NB4 (cell line): ENCODE data around the gene ROR2.

Source experiments
- MYC ChIP-seq: IDR thresholded peaks from 2 replicates; pipeline ENCODE4 v1.6.1; 2011; ENCODE audit warnings: low read depth, low read length
- POLR2A ChIP-seq: IDR thresholded peaks from 2 replicates; pipeline ENCODE4 v1.6.1; 2011; ENCODE audit warnings: mild to moderate bottlenecking; ENCODE audit not compliant: insufficient read length; ENCODE audit errors: extremely low read depth
- TF ChIP-seq, protein P1 (sequence below): IDR thresholded peaks from one replicate; pipeline ENCODE4 v1.5.1; 2012; ENCODE audit warnings: low read depth, low read length
- TF ChIP-seq, protein P2 (sequence below): IDR thresholded peaks from 2 replicates; pipeline ENCODE4 v1.6.1; 2011; ENCODE audit warnings: low read depth, low read length

DNA sequence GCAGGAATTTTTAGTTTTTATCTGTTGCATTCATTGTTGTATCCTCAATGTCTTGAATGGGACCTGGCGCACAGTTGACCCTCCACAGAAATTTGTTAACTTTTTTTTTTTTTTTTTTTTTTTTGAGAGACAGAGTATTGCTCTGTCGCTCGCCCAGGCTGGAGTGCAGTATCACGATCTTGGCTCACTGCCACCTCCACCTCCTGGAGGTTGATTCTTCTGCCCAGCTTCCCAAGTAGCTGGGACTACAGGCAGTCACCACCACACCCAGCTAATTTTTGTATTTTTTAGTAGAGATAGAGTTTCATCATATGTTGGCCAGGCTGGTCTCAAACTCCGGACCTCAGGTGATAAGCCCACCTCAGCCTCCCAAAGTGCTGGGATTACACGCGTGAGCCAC lies 205.9 kb downstream of the ROR2 start:
- TF ChIP-seq POLR2A (no peak), MYC (no peak)
- TF ChIP-seq, protein P1, sequence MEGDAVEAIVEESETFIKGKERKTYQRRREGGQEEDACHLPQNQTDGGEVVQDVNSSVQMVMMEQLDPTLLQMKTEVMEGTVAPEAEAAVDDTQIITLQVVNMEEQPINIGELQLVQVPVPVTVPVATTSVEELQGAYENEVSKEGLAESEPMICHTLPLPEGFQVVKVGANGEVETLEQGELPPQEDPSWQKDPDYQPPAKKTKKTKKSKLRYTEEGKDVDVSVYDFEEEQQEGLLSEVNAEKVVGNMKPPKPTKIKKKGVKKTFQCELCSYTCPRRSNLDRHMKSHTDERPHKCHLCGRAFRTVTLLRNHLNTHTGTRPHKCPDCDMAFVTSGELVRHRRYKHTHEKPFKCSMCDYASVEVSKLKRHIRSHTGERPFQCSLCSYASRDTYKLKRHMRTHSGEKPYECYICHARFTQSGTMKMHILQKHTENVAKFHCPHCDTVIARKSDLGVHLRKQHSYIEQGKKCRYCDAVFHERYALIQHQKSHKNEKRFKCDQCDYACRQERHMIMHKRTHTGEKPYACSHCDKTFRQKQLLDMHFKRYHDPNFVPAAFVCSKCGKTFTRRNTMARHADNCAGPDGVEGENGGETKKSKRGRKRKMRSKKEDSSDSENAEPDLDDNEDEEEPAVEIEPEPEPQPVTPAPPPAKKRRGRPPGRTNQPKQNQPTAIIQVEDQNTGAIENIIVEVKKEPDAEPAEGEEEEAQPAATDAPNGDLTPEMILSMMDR, result no peak
- TF ChIP-seq, protein P2, sequence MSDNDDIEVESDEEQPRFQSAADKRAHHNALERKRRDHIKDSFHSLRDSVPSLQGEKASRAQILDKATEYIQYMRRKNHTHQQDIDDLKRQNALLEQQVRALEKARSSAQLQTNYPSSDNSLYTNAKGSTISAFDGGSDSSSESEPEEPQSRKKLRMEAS, result no peak
